Medulla oblongata (tissue), 1 donor: ENCODE results near the gene TMPRSS12.
A peak's percentile ranks its signal among the peaks of the same experiment; 100 is the strongest.
"Not testable (repeated sequence)": the region's sequence is repeated elsewhere in the genome, so short reads cannot be mapped to it uniquely, and the experiment has no call there.

Source experiments
- DNase-seq: peaks from one replicate; pipeline ENCODE4 v3.0.0-alpha.2; 2015; ENCODE audit errors: extremely low spot score

Gene TMPRSS12

GRCh38 chr12:50842637-50843493 lies at the start of gene TMPRSS12:
Gene TMPRSS12, plus strand, starts transcription at chr12:50842926. Its CDS starts 39 bp downstream, at chr12:50842965.
- DNase-seq, result no peak

GRCh38 chr12:50799908-50800307 lies 42.8 kb upstream of the TMPRSS12 start:
- no peak for DNase-seq

GRCh38 chr12:50803230-50803875 lies 39.4 kb upstream of the TMPRSS12 start:
- DNase-seq, result no peak

GRCh38 chr12:50806176-50806575 lies 36.5 kb upstream of the TMPRSS12 start:
- DNase-seq, result no peak

GRCh38 chr12:50809131-50809530 lies 33.6 kb upstream of the TMPRSS12 start:
- not testable (repeated sequence) for DNase-seq

- not testable (repeated sequence) for DNase-seq
These were observed 27.8 kb upstream of the TMPRSS12 start for GRCh38 chr12:50814921-50815320.

GRCh38 chr12:50820177-50820576 lies 22.5 kb upstream of the TMPRSS12 start:
- DNase-seq, result no peak

GRCh38 chr12:50822082-50822481 lies 20.6 kb upstream of the TMPRSS12 start:
- DNase-seq, result no peak

GRCh38 chr12:50823724-50824123 lies 19.0 kb upstream of the TMPRSS12 start:
- DNase-seq, result not testable (repeated sequence)

- DNase-seq, result no peak
These were observed 17.8 kb upstream of the TMPRSS12 start for GRCh38 chr12:50824914-50825313.

GRCh38 chr12:50825372-50825838 lies 17.3 kb upstream of the TMPRSS12 start:
- DNase-seq, result peak; percentile 87

GRCh38 chr12:50828121-50828520 lies 14.6 kb upstream of the TMPRSS12 start:
- DNase-seq, result no peak

GRCh38 chr12:50828886-50829285 lies 13.8 kb upstream of the TMPRSS12 start:
- peak; percentile 50 for DNase-seq

GRCh38 chr12:50833801-50834200 lies 8.9 kb upstream of the TMPRSS12 start:
- not testable (repeated sequence) for DNase-seq

GRCh38 chr12:50839042-50839441 lies 3.7 kb upstream of the TMPRSS12 start:
- DNase-seq, result no peak

- no peak for DNase-seq
These were observed 1.8 kb upstream of the TMPRSS12 start for GRCh38 chr12:50840809-50841487.

GRCh38 chr12:50841716-50842531 lies 802 bp upstream of the TMPRSS12 start:
- no peak for DNase-seq

GRCh38 chr12:50845021-50845647 lies 2.4 kb downstream of the TMPRSS12 start:
- DNase-seq, result no peak

GRCh38 chr12:50848963-50849362 lies 6.2 kb downstream of the TMPRSS12 start:
- DNase-seq, result no peak

- DNase-seq, result not testable (repeated sequence)
These were observed 12.5 kb downstream of the TMPRSS12 start for GRCh38 chr12:50855218-50855617.

- not testable (repeated sequence) for DNase-seq
These were observed 13.0 kb downstream of the TMPRSS12 start for GRCh38 chr12:50855679-50856078.
